Immature natural killer cell (primary cell): ENCODE results near the gene PTPRM. TPM values are rescaled to one million over a fixed set of nuclear protein-coding genes. Genes with fewer than 3 reads are reported as not detected.

Experiments used
- DNase-seq, 3 donors: peaks; one replicate each; pipeline ENCODE4 v3.0.0; 2022; ENCODE audit warnings: mixed read lengths in 1 of 3
- H3K27ac Mint-ChIP-seq, 6 donors: one replicate each; pipeline ENCODE4 v1.8.0; 2020; ENCODE audit warnings: mixed read lengths in 6 of 6, mild to moderate bottlenecking in 5 of 6, inconsistent platforms in 4 of 6, moderate library complexity in 3 of 6
- H3K27me3 Mint-ChIP-seq, 3 donors: one replicate each; pipeline ENCODE4 v1.8.0; 2020 to 2021; ENCODE audit warnings: low read depth in 3 of 3, mild to moderate bottlenecking in 3 of 3, mixed read lengths in 3 of 3, moderate library complexity in 3 of 3, inconsistent platforms in 1 of 3
- H3K36me3 Mint-ChIP-seq, 3 donors: one replicate each; pipeline ENCODE4 v1.8.0; 2020; ENCODE audit warnings: mixed read lengths in 3 of 3, inconsistent platforms in 2 of 3, mild to moderate bottlenecking in 2 of 3
- H3K4me1 Mint-ChIP-seq, 2 donors: one replicate each; pipeline ENCODE4 v1.8.0; 2020; ENCODE audit warnings: inconsistent platforms in 2 of 2, mild to moderate bottlenecking in 2 of 2, mixed read lengths in 2 of 2, moderate library complexity in 1 of 2
- H3K4me3 Mint-ChIP-seq, 5 donors: one replicate each; pipeline ENCODE4 v1.8.0; 2020; ENCODE audit warnings: mild to moderate bottlenecking in 5 of 5, mixed read lengths in 5 of 5, inconsistent platforms in 3 of 5, moderate library complexity in 3 of 5
- H3K9me3 Mint-ChIP-seq, 6 donors: one replicate each; pipeline ENCODE4 v1.8.0; 2020; ENCODE audit warnings: mild to moderate bottlenecking in 6 of 6, mixed read lengths in 6 of 6, inconsistent platforms in 4 of 6, moderate library complexity in 3 of 6
- polyA plus RNA-seq, 3 donors: library from polyadenylated mRNA; unstranded; fragments of 300-500 nt; fragmentation: Illumina TruSeq; gene quantifications; one replicate each; pipeline ENCODE4 v1.2.3, GENCODE V29; 2021

PTPRM gene
- polyA plus RNA-seq, 3 donors from 2014 or later: 1.3 to 9.7 (median 3.2) TPM

DNA sequence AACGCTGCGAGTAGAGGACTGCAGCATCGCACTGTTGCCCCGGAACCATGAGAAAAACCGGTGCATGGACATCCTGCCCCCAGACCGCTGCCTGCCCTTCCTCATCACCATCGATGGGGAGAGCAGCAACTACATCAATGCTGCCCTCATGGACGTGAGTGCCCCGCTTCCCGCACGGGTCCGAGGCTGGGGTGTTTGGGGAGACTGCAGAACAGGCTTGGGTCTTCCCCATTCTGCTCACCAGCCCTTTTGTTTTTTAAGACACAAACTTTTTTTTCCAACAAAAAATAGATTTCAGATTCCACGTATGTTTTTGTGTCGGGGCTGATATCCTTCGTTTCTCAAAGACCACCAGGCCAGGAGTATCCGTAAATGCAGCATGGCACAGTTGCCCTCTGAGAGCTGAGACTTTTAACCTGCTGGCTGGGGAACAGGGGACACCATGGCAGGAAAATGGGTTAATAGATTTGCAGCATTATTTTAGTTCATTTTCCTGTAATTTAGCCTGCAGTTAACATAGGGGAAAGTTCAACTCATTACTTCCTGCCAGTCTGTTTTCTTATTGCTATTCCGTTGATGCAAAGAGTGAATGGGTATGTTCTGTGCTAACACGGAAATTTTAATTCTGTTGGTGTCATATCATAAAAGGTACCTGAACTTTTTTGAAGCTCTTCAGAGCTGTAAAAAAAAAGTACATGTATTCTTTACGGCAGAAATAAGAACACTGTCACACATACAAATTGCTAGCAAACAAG, 812.2 kb downstream of the PTPRM start:
- peaks cover 0 to 3% (median 0%) of the 10 kb centered on the region in 3 donors for H3K36me3 Mint-ChIP-seq
- no peaks in the 10 kb centered on the region for H3K4me1 Mint-ChIP-seq
- H3K27ac Mint-ChIP-seq: no peak overlapping the region
- no peak overlapping the region for H3K4me3 Mint-ChIP-seq
- H3K27me3 Mint-ChIP-seq: peaks cover 0 to 3% (median 0%) of the 10 kb centered on the region in 3 donors
- DNase-seq: no peak
- H3K9me3 Mint-ChIP-seq: no peaks in the 10 kb centered on the region

DNA sequence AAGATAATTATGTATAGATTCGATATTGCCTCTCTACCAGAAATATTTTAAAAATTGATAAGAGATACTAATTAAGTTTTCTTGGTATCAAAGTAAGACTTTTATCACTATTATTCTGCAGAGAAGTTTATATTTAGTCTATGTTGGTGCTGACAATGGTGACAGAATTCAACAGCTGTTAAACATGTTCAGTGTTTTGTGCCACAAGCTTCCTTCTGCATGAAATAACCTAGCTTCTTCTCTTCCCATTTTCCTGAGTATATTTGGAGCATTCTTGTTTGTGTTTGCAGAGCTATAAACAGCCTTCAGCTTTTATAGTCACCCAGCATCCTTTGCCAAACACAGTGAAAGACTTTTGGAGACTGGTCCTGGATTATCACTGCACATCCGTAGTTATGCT, 812.9 kb downstream of the PTPRM start:
- H3K4me1 Mint-ChIP-seq: no peaks in the 10 kb centered on the region
- H3K27me3 Mint-ChIP-seq: peaks cover 0 to 3% (median 0%) of the 10 kb centered on the region in 3 donors
- no peak overlapping the region for H3K27ac Mint-ChIP-seq
- DNase-seq: no peak
- H3K9me3 Mint-ChIP-seq: peaks cover 0 to 3% (median 0%) of the 10 kb centered on the region in 6 donors
- H3K36me3 Mint-ChIP-seq: peaks cover 0 to 3% (median 0%) of the 10 kb centered on the region in 3 donors
- no peak overlapping the region for H3K4me3 Mint-ChIP-seq

DNA sequence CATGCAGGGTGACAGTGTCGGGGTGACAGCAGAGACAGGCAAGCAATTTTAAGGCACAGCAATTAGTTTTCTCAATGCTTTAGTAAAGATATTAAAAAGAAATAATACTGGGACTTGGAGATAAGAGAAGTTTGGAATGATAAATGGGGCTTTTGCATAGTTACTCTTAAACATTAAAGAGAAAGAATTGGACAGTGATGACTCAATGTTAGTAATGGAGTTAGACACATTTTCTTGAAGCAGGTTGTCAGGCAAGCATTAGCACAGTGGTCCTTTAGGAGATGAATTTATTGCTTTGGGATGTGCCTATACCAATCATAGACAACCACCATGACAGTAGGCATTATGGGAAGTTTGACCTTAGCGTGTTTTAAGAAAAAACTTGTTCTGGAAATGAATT, 813.8 kb downstream of the PTPRM start:
- no peak for DNase-seq
- Mint-ChIP-seq H3K27ac (no peak overlapping the region), H3K4me3 (no peak overlapping the region), H3K27me3 (peaks cover 0 to 4% (median 3%) of the 10 kb centered on the region in 3 donors), H3K36me3 (peaks cover 0 to 8% (median 0%) of the 10 kb centered on the region in 3 donors), H3K4me1 (no peaks in the 10 kb centered on the region), H3K9me3 (peaks cover 0 to 3% (median 0%) of the 10 kb centered on the region in 6 donors)

DNA sequence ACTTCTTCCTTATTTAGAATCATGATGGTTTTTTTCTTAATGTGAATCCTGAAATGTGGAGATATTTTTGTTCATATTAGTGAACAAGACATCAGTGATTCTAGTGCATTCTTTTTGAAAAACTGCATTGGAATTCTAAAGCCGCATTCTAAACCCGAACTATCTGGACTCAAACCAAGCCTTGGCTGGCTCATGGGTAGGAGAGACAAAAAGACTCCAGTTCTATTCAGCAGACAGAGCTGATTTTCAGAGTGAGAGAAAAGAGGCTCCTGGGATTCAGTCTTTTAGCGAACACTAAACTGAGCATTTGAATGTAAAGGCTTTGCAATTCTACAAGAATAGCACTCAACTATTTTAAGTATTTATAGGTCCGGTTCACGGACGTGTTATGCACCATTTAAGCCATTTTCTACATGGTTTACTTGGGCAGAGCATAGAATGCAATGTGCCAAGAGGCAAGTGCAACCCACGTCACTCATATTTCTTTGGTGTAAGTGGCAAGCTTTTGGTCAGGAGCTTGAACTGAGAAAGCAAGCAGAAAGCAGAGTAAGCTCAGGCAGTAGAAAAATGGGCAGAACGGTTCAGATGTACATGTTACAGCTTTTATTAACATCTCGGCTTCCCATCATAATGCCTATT, 814.8 kb downstream of the PTPRM start:
- H3K27ac Mint-ChIP-seq: no peak overlapping the region
- H3K4me3 Mint-ChIP-seq: no peak overlapping the region
- H3K9me3 Mint-ChIP-seq: peaks cover 0 to 3% (median 0%) of the 10 kb centered on the region in 6 donors
- peaks cover 0 to 4% (median 3%) of the 10 kb centered on the region in 3 donors for H3K27me3 Mint-ChIP-seq
- no peak for DNase-seq
- H3K36me3 Mint-ChIP-seq: peaks cover 0 to 8% (median 0%) of the 10 kb centered on the region in 3 donors
- no peaks in the 10 kb centered on the region for H3K4me1 Mint-ChIP-seq

DNA sequence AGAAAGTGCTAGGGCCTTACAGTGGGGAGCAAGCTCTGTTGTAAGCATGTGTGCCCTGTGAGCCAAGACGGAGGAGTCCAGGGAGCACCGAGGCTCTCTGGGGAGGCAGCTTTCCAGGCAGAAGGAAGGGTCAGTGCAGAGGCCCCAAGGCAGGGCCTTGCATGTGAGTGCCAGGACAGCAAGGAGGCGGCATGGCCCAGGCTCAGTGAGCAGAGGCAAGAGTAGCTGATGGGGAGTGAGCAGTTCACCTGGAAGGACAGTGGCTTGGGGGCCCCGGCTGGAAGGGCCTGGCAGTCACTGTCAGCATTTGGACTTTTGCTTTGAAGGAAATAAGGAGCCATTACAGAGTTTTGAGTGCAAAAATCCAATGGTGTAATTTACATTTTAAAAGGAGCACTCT, 818.3 kb downstream of the PTPRM start:
- DNase-seq: no peak
- H3K27ac Mint-ChIP-seq: no peak overlapping the region
- no peaks in the 10 kb centered on the region for H3K4me1 Mint-ChIP-seq
- H3K4me3 Mint-ChIP-seq: no peak overlapping the region
- peaks cover 0 to 4% (median 0%) of the 10 kb centered on the region in 3 donors for H3K27me3 Mint-ChIP-seq
- H3K9me3 Mint-ChIP-seq: peaks cover 0 to 3% (median 0%) of the 10 kb centered on the region in 6 donors
- H3K36me3 Mint-ChIP-seq: peaks cover 0 to 15% (median 0%) of the 10 kb centered on the region in 3 donors

DNA sequence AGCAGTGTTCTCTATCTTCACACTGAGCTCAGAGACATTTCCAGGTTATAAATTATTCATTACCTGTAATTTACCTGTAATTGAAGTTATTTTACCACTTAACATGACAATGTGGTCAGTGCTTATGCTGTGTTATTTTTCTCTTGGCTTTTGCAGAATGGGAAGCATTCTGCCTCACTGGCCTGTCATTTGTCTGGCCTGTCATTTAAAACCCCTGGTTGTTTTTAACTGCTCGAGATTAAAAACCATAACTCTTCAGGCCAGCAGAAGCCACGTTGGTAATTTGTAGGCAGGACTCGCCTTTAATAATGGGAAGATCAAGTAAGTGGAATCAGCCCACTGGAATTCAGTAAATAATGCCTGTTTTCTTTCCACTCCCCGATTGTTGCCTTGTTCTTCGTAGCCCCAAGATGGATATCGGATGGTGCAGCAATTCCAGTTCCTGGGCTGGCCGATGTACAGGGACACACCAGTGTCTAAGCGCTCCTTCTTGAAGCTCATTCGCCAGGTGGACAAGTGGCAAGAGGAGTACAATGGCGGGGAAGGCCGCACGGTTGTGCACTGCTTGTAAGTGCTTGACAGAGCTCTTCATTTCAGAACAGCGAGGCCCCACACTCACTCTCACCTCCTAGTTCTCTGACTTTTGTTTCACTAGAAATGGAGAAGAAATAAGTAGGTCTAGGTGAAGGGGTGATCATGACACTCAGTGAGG, 819.7 kb downstream of the PTPRM start:
- H3K27ac Mint-ChIP-seq: no peak overlapping the region
- peaks cover 0 to 3% (median 0%) of the 10 kb centered on the region in 6 donors for H3K9me3 Mint-ChIP-seq
- no peak for DNase-seq

DNA sequence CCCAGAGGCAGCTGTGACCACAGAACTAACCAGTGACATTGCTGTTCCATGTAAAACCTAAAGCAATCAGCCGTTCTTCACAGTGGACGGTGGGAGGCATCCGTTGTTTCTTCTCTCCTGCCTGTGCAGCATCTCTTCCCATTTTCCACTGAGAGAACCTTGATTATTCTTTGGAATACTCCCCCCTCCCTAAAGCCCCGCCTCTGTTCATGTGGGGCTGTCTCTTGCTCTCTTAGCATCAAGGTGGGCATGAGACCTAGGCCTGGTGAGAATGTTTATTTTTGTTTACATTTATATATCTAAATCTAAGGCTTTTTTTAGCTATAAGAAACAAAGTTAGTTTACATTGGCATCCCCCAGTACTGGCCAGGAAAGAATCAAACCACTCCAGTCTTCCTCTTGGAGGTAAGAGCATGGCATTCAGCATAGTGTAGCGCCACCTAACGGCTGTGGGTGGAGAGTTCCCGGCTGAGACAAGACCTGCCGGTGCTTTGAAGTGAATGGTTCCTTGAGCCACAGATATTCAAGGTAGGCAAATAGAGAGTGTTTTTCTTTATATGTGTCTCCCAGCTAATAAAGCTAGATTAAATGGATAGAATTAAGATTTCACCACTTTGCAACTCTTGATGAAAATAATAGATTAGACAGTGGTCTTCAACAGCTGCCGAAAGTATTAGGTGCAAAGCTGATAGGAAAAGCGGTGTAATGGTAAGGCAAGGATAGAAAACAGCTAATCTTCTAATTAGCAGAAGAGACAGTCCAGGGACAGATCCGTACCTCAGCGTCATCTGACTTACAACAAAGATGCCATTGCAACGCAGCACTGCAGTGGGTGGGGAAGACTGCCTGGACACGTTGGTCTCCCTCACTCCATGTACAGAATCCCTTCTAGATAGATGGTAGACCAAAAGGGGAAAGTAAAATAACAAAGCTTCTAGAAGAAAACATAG, 822.5 kb downstream of the PTPRM start:
- no peak overlapping the region for H3K4me3 Mint-ChIP-seq
- peaks cover 0 to 2% (median 0%) of the 10 kb centered on the region in 6 donors for H3K9me3 Mint-ChIP-seq
- H3K27ac Mint-ChIP-seq: no peak overlapping the region
- H3K36me3 Mint-ChIP-seq: peaks cover 0 to 15% (median 3%) of the 10 kb centered on the region in 3 donors
- DNase-seq: peak in 1 of 3 donors; percentile 27
- peaks cover 0 to 4% (median 0%) of the 10 kb centered on the region in 3 donors for H3K27me3 Mint-ChIP-seq
- no peaks in the 10 kb centered on the region for H3K4me1 Mint-ChIP-seq

More for the DNA sequence above, 819.7 kb downstream of the PTPRM start:
- H3K4me3 Mint-ChIP-seq: no peak overlapping the region
- no peaks in the 10 kb centered on the region for H3K4me1 Mint-ChIP-seq
- peaks cover 0 to 15% (median 3%) of the 10 kb centered on the region in 3 donors for H3K36me3 Mint-ChIP-seq
- H3K27me3 Mint-ChIP-seq: peaks cover 0 to 4% (median 0%) of the 10 kb centered on the region in 3 donors

DNA sequence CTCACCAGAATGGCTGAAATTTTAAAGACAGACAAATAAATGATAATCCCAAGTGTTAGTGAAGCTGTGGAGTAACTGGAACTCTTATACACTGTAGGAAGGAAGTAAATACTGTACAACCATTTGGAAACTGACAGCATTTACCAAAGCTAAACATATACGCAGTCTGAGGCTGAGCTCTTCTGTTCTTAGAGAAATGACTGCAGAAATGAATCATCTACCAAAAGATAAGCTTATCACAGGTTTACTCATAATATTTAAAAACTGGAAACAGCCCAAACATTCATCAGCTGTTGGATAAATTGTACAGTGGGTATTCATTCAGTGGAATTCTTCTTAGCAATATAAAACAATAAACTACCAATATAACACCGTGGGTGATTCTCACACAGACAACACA, 824.0 kb downstream of the PTPRM start:
- Mint-ChIP-seq H3K27ac (no peak overlapping the region), H3K27me3 (no peaks in the 10 kb centered on the region), H3K9me3 (no peaks in the 10 kb centered on the region), H3K4me1 (no peaks in the 10 kb centered on the region), H3K36me3 (peaks cover 0 to 14% (median 3%) of the 10 kb centered on the region in 3 donors), H3K4me3 (no peak overlapping the region)
- no peak for DNase-seq

DNA sequence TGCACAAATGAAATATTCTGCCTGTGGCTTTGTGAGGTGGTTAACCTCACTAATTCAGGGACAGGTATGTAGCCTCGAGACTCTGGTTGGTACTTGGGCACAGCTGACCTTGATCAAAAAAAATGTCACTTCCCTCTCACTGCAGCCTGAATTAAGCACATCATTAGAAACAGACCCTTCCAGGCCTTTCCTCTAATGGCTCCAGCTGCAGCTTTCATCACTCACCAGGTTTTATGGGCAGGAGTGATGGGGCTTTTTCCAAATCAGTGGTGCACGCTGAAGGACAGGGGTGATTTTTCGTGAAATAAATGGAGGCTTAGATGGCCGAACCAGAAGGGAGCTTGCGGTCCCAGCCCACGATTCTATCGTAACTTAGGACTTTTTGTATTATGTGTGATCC, 829.1 kb downstream of the PTPRM start:
- DNase-seq: no peak
- no peak overlapping the region for H3K27ac Mint-ChIP-seq
- no peak overlapping the region for H3K4me3 Mint-ChIP-seq

DNA sequence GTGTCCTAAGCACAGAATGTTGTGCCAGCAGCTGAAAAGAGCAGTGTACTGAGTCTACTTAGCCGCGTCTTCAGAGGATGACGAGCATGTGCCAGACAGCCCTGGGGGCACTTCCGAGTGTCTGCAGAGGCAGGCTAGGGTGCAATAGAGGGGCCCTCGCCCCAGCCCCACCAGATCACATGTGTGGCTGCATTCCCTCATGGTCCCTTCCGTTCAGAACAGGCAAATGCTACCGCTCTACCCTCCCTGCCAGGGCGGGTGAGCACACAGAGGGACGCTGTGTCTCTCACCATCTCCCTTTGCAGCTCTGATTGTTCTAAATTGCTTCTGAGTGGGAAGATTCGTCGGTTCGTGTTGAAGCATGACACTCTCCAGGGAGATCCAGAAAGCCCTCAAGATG, 829.9 kb downstream of the PTPRM start:
- no peaks in the 10 kb centered on the region for H3K4me1 Mint-ChIP-seq
- H3K9me3 Mint-ChIP-seq: no peaks in the 10 kb centered on the region
- H3K27me3 Mint-ChIP-seq: no peaks in the 10 kb centered on the region
- no peak overlapping the region for H3K4me3 Mint-ChIP-seq
- DNase-seq: no peak
- peaks cover 0 to 7% (median 0%) of the 10 kb centered on the region in 3 donors for H3K36me3 Mint-ChIP-seq
- no peak overlapping the region for H3K27ac Mint-ChIP-seq

More for the DNA sequence above, 829.1 kb downstream of the PTPRM start:
- H3K36me3 Mint-ChIP-seq: peaks cover 0 to 7% (median 3%) of the 10 kb centered on the region in 3 donors
- no peaks in the 10 kb centered on the region for H3K9me3 Mint-ChIP-seq
- no peaks in the 10 kb centered on the region for H3K4me1 Mint-ChIP-seq
- H3K27me3 Mint-ChIP-seq: no peaks in the 10 kb centered on the region

DNA sequence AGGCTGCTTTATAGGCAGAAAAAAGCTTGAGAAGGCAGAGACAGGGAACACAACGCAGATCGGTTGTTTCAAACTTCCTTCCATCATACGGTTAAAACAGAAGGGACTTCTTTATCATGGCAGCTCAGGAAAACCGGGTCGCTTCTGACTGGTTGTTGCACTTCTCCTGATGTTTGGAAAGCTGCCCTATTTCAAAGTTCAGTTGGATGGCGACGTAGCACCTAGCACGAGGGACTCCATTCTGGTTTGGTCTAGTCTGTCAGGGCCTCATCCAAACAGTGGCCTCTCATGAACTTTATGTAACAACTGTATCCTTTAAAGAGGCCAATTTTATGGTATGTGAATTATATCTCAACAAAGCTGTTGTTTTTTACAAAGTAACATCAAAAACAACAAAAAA, 832.0 kb downstream of the PTPRM start:
- no peak for DNase-seq
- Mint-ChIP-seq H3K9me3 (peaks cover 0 to under 1% (median 0%) of the 10 kb centered on the region in 6 donors), H3K36me3 (peaks cover 0 to 8% (median 0%) of the 10 kb centered on the region in 3 donors), H3K27me3 (peaks cover 0 to under 1% (median 0%) of the 10 kb centered on the region in 3 donors), H3K4me1 (no peaks in the 10 kb centered on the region), H3K27ac (no peak overlapping the region), H3K4me3 (no peak overlapping the region)

DNA sequence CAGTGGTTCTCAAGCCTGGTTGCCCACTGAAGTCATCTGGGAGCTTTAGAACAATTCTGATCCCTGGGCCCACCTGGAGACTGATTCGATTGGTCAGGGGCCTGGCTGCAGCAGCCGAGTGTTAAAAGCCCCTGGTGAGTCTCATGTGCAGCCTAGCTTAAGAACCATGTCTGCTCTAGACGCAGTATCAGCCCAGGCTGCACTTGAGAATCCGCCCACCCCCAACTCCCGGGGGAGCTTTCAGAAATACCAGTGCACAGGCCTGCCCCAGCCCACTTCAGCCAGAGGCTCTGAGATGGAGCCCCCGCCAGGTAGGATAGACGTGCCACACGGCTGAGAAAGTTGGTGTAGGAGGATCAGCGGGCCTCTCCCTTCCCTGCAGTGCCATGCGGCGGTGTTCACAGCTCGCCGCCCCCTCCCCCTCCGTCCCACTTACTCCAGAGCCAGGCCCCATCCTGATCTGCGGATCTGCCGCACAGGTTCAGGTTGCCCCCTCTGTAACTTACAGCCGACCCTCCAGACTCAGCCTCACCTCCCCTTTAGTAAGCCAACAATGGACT, 833.2 kb downstream of the PTPRM start:
- H3K27me3 Mint-ChIP-seq: peaks cover 0 to 1% (median 0%) of the 10 kb centered on the region in 3 donors
- H3K9me3 Mint-ChIP-seq: peaks cover 0 to 2% (median 0%) of the 10 kb centered on the region in 6 donors
- H3K4me1 Mint-ChIP-seq: no peaks in the 10 kb centered on the region
- peaks cover 0 to 4% (median 0%) of the 10 kb centered on the region in 3 donors for H3K36me3 Mint-ChIP-seq
- no peak overlapping the region for H3K27ac Mint-ChIP-seq
- no peak overlapping the region for H3K4me3 Mint-ChIP-seq
- DNase-seq: no peak
